ENCODE results near the gene FBXL16. TPM values are rescaled to one million over a fixed set of nuclear protein-coding genes. Genes with fewer than 3 reads are reported as not detected.
A peak's percentile ranks its signal among the peaks of the same experiment; 100 is the strongest.

The FBXL16 gene
- total RNA-seq, 1 experiment from 2014 or later, result 22.2 TPM

GRCh38 chr16:679814-680624 is 25.6 kb downstream of the FBXL16 start, which contains the start of gene STUB1:
Gene STUB1, plus strand, starts transcription at chr16:680410. Its CDS starts 116 bp downstream, at chr16:680526.
- CTCF ChIA-PET, result interaction anchor here (0.6 kb wide), 1 partner anchor 40 kb away, joined by 4 read pairs; no protein-coding TSS in a partner anchor
- intact Hi-C loops (cut with micrococcal nuclease; ENCODE audit: unreplicated experiment), result loop anchor here (5.0 kb wide), 1 partner anchor 153 kb away; the partner anchor contains the start of gene CAPN15
- H3K4me1 ChIP-seq (replicated peaks; ENCODE audit: insufficient read depth), result peaks cover 30% of the 10 kb centered on the region

GRCh38 chr16:678858-679813 is 26.5 kb downstream of the FBXL16 start:
- intact Hi-C loops (cut with micrococcal nuclease; ENCODE audit: unreplicated experiment), result no loop called here
- H3K79me2 ChIP-seq (ENCODE audit: low read depth), result peaks cover 33% of the 10 kb centered on the region
- DNase-seq, result peak; percentile 54 to 72
- peak overlapping the region; percentile 54; the same call in 1 of the 2 replicates for H3K4me3 ChIP-seq
- no peak overlapping the region for H2AFZ ChIP-seq
- no peaks in the 10 kb centered on the region for H3K27me3 ChIP-seq (ENCODE audit: insufficient read depth, low read depth)
- H3K36me3 ChIP-seq (ENCODE audit: low read depth), result no peaks in the 10 kb centered on the region; the same call in 1 of the 2 replicates
- H4K20me1 ChIP-seq (ENCODE audit: insufficient read depth), result peaks cover 30% of the 10 kb centered on the region
- no peaks in the 10 kb centered on the region for H3K9me2 ChIP-seq (ENCODE audit: insufficient read depth)
- H3K27ac ChIP-seq, result 0 out of 2 replicates have a peak overlapping the region, but pooled peaks have one; percentile 37
- BruUV-seq (replicated peaks), result no TSS peak
- peak overlapping the region; percentile 75 for H3K4me2 ChIP-seq
- peaks cover 25% of the 10 kb centered on the region for H3K4me1 ChIP-seq (replicated peaks; ENCODE audit: insufficient read depth)
- peaks cover 40% of the 10 kb centered on the region; the same call in 1 of the 2 replicates for H3F3A ChIP-seq (ENCODE audit: insufficient read depth, low read depth)
- TF ChIP-seq EZH2 (IDR thresholded peaks at IDR 0.05; ENCODE audit: low read depth) (no peak), CTCF (conservative IDR thresholded peaks at IDR 0.05) (no peak)
- ChIA-PET CTCF (interaction anchor here (0.5 kb wide), 1 partner anchor 27 kb away, joined by 7 read pairs; no protein-coding TSS in a partner anchor), POLR2A (ENCODE audit: unreplicated experiment) (interaction anchor here (0.5 to 0.9 kb wide), 3 partner anchors 30 to 1104 kb away, joined by 3 to 4 read pairs (median 4); partner anchors contain the start of genes NUBP2 and WDR90)
- H3K9me3 ChIP-seq (ENCODE audit: insufficient read depth, low read depth), result no peaks in the 10 kb centered on the region

More at GRCh38 chr16:679814-680624, 25.6 kb downstream of the FBXL16 start, which contains the start of gene STUB1:
- peaks cover 33% of the 10 kb centered on the region for H3K79me2 ChIP-seq (ENCODE audit: low read depth)
- peak within 1 kb of the TSS; percentile 43; the same call in 1 of the 2 replicates for H3K27ac ChIP-seq
- H2AFZ ChIP-seq, result peak within 1 kb of the TSS; percentile 89
- POLR2A ChIA-PET (ENCODE audit: unreplicated experiment), result interaction anchor here (0.5 to 1.1 kb wide), 4 partner anchors 31 to 277 kb away, joined by 3 to 5 read pairs (median 4); partner anchors contain the start of genes CHTF18 and WDR90
- H3K4me2 ChIP-seq, result peak within 1 kb of the TSS; percentile 86
- DNase-seq, result peak; percentile 60 to 94
- TF ChIP-seq EZH2 (IDR thresholded peaks at IDR 0.05; ENCODE audit: low read depth) (no peak), CTCF (conservative IDR thresholded peaks at IDR 0.05) (no peak)
- H3K9me2 ChIP-seq (ENCODE audit: insufficient read depth), result no peaks in the 10 kb centered on the region
- BruUV-seq (replicated peaks), result no TSS peak
- peaks cover 40% of the 10 kb centered on the region; the same call in 1 of the 2 replicates for H3F3A ChIP-seq (ENCODE audit: insufficient read depth, low read depth)
- H3K4me3 ChIP-seq, result peak within 1 kb of the TSS; percentile 71
- no peaks in the 10 kb centered on the region for H3K9me3 ChIP-seq (ENCODE audit: insufficient read depth, low read depth)
- H4K20me1 ChIP-seq (ENCODE audit: insufficient read depth), result peaks cover 30% of the 10 kb centered on the region
- H3K27me3 ChIP-seq (ENCODE audit: insufficient read depth, low read depth), result no peaks in the 10 kb centered on the region
- no peaks in the 10 kb centered on the region; the same call in 1 of the 2 replicates for H3K36me3 ChIP-seq (ENCODE audit: low read depth)

All from PC-9 (cell line).